DND-41 (cell line): ENCODE results near the gene TP73.

Experiments
- ATAC-seq: fragments of 200-7000 bp; cut with Tn5 transposase; 3 replicates; pipeline ENCODE4 v1.9.1; 2021; ENCODE audit warnings: low read depth; ENCODE audit not compliant: insufficient read depth
- DNase-seq: peaks from one replicate; pipeline ENCODE4 v3.0.0-alpha.2; 2020
- H2AFZ ChIP-seq: 2 replicates; pipeline ENCODE4 v1.6.0; 2012; ENCODE audit warnings: low read depth, low read length
- H3K27ac ChIP-seq: 2 replicates; pipeline ENCODE4 v1.5.1; 2012; ENCODE audit warnings: low read length, inconsistent platforms
- H3K27me3 ChIP-seq: fragments of 200-600 bp; sonication (generic); 2 replicates; pipeline ENCODE4 v1.6.0; 2012; ENCODE audit warnings: low read length, mild to moderate bottlenecking, inconsistent platforms; ENCODE audit not compliant: insufficient read depth, poor library complexity
- H3K36me3 ChIP-seq: 2 replicates; pipeline ENCODE4 v1.5.1; 2012; ENCODE audit warnings: low read length, inconsistent platforms; ENCODE audit not compliant: insufficient read depth
- H3K4me1 ChIP-seq: 2 replicates; pipeline ENCODE4 v1.5.1; 2012; ENCODE audit warnings: mild to moderate bottlenecking, low read length; ENCODE audit not compliant: insufficient read depth
- H3K4me2 ChIP-seq: 2 replicates; pipeline ENCODE4 v1.6.0; 2012; ENCODE audit warnings: mild to moderate bottlenecking, moderate library complexity, low read length, inconsistent platforms; ENCODE audit not compliant: insufficient read depth
- H3K4me3 ChIP-seq, 2 experiments: fragments of 200-600 bp in 1 of 2; shearing (Covaris generic) in 1 of 2; 2 replicates each; pipeline ENCODE4 v1.5.1; 2012 to 2016; ENCODE audit warnings: inconsistent platforms in 2 of 2, low read length in 2 of 2, mild to moderate bottlenecking in 2 of 2, low read depth in 1 of 2, moderate library complexity in 1 of 2
- H3K79me2 ChIP-seq: 2 replicates; pipeline ENCODE4 v1.6.0; 2012; ENCODE audit warnings: low read length, inconsistent platforms; ENCODE audit not compliant: insufficient read depth
- H3K9ac ChIP-seq: 2 replicates; pipeline ENCODE4 v1.6.0; 2012; ENCODE audit warnings: low read depth, mild to moderate bottlenecking, inconsistent platforms, low read length, moderate library complexity
- H3K9me3 ChIP-seq: 2 replicates; pipeline ENCODE4 v1.5.1; 2012; ENCODE audit warnings: low read length, moderate library complexity, mild to moderate bottlenecking, inconsistent platforms; ENCODE audit not compliant: insufficient read depth, severe bottlenecking
- H4K20me1 ChIP-seq: 2 replicates; pipeline ENCODE4 v1.6.0; 2012; ENCODE audit warnings: low read length; ENCODE audit not compliant: insufficient read depth
- EZH2 ChIP-seq: IDR thresholded peaks from 3 replicates; pipeline ENCODE4 v1.6.1; 2012; ENCODE audit warnings: borderline replicate concordance, low read depth, mild to moderate bottlenecking, moderate library complexity, low read length, inconsistent platforms; ENCODE audit not compliant: severe bottlenecking
- TF ChIP-seq, protein P1 (sequence below): IDR thresholded peaks from 2 replicates; pipeline ENCODE4 v1.5.1; 2012; ENCODE audit warnings: borderline replicate concordance, low read length, moderate library complexity, mild to moderate bottlenecking; ENCODE audit not compliant: poor library complexity, severe bottlenecking; ENCODE audit errors: extremely low read depth

TP73 gene

GRCh38 chr1:3717715-3718601 lies 65.6 kb downstream of the TP73 start:
- H3K9ac ChIP-seq = no peak overlapping the region
- H3K36me3 ChIP-seq = peaks cover 7% of the 10 kb centered on the region
- H3K27ac ChIP-seq = no peak overlapping the region
- H2AFZ ChIP-seq = no peak overlapping the region
- no peaks in the 10 kb centered on the region for H3K27me3 ChIP-seq
- H3K79me2 ChIP-seq = no peaks in the 10 kb centered on the region
- no peak for TF ChIP-seq EZH2
- TF ChIP-seq, protein P1, sequence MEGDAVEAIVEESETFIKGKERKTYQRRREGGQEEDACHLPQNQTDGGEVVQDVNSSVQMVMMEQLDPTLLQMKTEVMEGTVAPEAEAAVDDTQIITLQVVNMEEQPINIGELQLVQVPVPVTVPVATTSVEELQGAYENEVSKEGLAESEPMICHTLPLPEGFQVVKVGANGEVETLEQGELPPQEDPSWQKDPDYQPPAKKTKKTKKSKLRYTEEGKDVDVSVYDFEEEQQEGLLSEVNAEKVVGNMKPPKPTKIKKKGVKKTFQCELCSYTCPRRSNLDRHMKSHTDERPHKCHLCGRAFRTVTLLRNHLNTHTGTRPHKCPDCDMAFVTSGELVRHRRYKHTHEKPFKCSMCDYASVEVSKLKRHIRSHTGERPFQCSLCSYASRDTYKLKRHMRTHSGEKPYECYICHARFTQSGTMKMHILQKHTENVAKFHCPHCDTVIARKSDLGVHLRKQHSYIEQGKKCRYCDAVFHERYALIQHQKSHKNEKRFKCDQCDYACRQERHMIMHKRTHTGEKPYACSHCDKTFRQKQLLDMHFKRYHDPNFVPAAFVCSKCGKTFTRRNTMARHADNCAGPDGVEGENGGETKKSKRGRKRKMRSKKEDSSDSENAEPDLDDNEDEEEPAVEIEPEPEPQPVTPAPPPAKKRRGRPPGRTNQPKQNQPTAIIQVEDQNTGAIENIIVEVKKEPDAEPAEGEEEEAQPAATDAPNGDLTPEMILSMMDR = no peak
- no peak for DNase-seq
- no peak overlapping the region for H3K4me3 ChIP-seq
- H3K4me2 ChIP-seq = no peak overlapping the region
- no peaks in the 10 kb centered on the region for H3K4me1 ChIP-seq
- no peak; the same call in 2 of the 3 replicates for ATAC-seq
- H4K20me1 ChIP-seq = peaks cover 28% of the 10 kb centered on the region
- no peaks in the 10 kb centered on the region for H3K9me3 ChIP-seq

GRCh38 chr1:3718764-3719163 lies 66.4 kb downstream of the TP73 start:
- no peak for DNase-seq

GRCh38 chr1:3721955-3722465 lies 69.7 kb downstream of the TP73 start:
- ATAC-seq = no peak
- H3K27ac ChIP-seq = no peak overlapping the region
- no peak for TF ChIP-seq EZH2
- TF ChIP-seq, protein P1 = no peak

More at GRCh38 chr1:3718764-3719163, 66.4 kb downstream of the TP73 start:
- Histone ChIP-seq H2AFZ (no peak overlapping the region), H3K9me3 (no peaks in the 10 kb centered on the region), H3K79me2 (no peaks in the 10 kb centered on the region), H3K4me2 (no peak overlapping the region), H3K4me1 (no peaks in the 10 kb centered on the region), H3K36me3 (peaks cover 7% of the 10 kb centered on the region), H3K4me3 (no peak overlapping the region), H3K9ac (no peak overlapping the region), H4K20me1 (peaks cover 25% of the 10 kb centered on the region), H3K27ac (no peak overlapping the region), H3K27me3 (no peaks in the 10 kb centered on the region)
- ATAC-seq = no peak
- TF ChIP-seq, protein P1 = no peak
- TF ChIP-seq EZH2 = no peak

More at GRCh38 chr1:3721955-3722465, 69.7 kb downstream of the TP73 start:
- Histone ChIP-seq H3K9me3 (no peaks in the 10 kb centered on the region), H3K79me2 (no peaks in the 10 kb centered on the region), H4K20me1 (peaks cover 22% of the 10 kb centered on the region), H3K4me3 (no peak overlapping the region), H2AFZ (no peak overlapping the region), H3K36me3 (peaks cover 10% of the 10 kb centered on the region), H3K27me3 (no peaks in the 10 kb centered on the region), H3K4me1 (no peaks in the 10 kb centered on the region), H3K9ac (no peak overlapping the region), H3K4me2 (no peak overlapping the region)
- no peak for DNase-seq
